Measurements from ENCODE around the gene VASH2.
"Not testable (repeated sequence)": the region's sequence is repeated elsewhere in the genome, so short reads cannot be mapped to it uniquely, and the experiment has no call there.

VASH2 gene

DNA sequence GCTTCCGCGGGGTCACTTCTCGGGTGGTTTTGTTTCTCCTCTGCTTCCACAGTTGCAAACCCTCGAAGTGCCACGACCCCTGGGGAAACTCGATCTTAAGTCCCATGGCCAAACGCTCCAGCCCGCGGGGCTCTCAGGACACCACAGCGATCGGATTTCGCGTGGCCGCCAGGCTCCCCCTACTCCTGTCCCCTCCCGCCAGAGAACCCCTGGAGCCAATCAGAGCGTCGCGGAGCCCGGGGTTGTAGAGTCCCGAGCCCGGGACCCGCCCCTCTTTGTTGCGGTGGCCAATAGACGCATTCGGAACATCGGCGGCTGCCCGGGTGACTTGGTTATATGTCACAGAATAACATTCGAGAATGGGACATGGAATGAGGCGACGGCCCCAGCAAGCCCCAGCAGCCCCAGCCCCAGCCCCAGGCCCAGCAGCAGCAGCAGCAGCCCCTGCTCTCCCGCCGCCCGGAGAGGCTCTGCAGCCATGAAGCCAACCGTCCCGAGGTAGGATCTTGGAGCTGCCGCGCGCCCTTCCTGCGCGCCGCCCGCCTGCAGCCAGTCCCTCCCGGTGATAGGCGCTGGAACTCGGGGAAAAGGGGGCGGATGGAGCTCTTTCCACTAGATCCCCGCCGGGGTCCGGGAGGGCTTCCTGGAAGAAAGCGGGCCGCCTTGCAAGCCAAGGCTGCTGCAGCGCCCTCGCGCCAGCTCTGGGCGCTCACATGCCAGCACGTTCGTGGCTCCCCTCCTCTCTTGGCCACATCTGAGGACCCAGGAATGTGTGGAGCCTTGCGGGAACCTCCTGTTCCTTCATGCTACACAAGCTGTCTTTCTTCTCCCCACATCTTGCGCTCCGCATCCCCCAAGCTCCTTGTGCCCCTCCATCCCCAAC lies at the start of gene VASH2:
Gene VASH2, plus strand, starts transcription at position 299 of the 883 bp plus-strand sequence. CDS start 1,002 bp downstream, outside the sequence.
- DNase-seq, result peak; percentile 88

DNA sequence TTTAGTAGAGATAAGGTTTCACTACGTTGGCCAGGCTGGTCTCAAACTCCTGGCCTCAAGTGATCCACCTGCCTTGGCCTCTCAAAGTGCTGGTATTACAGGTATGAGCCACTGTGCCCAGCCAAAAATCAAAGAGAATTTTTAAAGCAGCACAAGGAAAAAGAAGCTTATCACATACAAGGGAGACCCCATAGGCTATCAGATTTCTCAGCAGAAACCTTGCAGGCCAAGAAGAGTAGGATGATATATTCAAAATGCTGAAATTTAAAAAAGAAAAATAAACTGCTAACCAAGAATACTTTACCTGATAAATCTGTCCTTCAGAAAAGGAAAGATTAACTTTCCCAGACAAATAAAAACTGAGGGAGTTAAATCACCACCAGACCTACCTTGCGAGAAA lies 49.1 kb upstream of the VASH2 start:
- DNase-seq, result no peak

DNA sequence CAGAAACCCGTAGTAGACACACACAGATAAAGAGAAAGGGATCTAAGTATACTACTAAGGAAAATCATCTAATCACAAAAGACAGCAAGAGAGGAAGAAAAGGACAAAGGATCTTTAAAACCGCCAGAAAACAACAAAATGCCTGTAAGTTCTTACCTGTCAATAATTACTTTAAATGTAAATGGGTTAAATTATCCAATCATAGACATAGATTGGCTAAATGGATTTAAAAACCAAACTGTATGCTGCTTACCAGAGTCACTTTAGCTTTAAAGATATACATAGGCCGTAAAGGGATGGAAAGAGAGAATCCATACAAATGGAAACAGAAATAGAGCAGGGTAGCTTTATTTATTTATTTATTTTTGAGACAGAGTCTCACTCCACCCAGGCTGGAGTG lies 48.3 kb upstream of the VASH2 start:
- DNase-seq, result no peak

DNA sequence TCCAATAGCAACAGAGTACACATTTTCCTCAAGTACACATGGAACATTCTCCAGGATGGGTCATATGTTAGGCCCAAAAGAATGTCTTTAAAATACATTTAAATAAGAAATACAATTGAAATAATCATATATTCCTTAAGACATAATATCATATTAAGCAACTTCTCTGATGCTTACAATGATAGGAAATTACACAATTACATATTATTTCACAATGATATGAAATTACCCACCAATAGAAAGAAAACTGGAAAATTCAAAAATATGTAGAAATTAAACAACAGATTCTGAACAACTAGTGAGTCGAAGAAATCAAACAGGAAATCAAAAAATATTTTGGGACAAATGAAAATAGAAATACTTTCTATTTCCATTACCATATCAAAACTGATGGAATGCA lies 46.7 kb upstream of the VASH2 start:
- DNase-seq, result no peak

DNA sequence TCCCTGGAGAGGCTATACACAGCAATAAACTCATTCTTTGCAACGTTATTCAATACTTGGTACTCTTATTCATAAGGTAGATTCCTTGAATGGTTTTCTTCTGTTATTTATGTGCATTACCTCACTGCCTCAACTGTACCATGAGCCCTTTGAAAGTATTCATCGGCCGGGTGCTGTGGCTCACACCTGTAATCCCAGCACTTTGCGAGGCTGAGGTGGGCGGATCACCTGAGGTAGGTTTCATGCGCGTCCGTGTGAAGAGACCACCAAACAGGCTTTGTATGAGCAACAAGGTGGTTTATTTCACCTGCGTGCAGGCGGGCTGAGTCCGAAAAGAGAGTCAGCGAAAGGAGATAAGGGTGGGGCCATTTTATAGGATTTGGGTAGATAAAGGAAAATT lies 42.3 kb upstream of the VASH2 start:
- not testable (repeated sequence) for DNase-seq

DNA sequence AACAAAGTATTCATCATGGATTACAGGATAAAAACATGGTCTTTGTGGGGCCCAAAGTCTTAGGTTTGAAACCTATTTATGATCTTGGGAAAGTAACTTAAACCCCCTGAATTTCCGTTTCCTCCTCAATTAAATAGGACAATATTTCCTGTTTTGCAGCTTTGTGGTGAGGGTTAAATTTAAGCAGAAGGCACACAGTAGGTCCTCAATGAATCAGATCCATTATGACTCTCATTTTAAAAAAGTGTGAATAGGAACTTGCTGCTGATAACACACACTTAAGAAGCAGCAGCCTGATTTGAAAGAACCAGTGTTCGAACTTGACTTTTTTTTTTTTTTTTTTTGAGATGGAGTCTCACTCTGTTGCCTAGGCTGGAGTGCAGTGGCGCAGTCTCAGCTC lies 41.4 kb upstream of the VASH2 start:
- no peak for DNase-seq

DNA sequence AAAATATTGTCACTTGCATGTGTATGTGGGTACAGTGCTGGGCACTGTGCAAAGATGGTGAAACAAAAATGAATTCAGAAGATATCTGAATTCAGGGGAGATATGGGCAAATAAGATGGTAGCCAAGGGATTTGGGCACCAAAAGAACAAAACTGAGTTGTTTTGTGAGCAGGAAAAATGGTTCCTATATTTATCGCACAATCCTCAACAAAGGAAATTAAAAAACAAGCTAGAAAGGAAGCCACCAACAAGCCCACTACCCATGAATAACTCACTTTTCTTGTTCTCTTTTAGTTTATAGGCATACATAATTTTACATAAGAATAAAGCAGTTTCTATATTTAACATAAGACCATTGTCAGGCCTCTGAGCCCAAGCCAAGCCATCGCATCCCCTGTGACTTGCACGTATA lies 40.7 kb upstream of the VASH2 start:
- no peak for DNase-seq

DNA sequence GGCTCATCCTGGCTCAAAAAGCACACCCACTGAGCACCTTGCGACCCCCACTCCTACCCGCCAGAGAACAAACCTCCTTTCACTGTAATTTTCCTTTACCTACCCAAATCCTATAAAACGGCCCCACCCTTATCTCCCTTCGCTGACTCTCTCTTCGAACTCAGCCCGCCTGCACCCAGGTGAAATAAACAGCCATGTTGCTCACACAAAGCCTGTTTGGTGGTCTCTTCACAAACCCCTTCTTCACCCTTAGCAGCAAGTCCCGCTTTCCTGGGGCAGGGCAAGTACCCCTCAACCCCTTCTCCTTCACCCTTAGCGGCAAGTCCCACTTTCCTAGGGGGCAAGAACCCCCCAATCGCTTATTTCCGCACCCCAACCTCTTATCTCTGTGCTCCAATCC lies 40.1 kb upstream of the VASH2 start:
- not testable (repeated sequence) for DNase-seq

DNA sequence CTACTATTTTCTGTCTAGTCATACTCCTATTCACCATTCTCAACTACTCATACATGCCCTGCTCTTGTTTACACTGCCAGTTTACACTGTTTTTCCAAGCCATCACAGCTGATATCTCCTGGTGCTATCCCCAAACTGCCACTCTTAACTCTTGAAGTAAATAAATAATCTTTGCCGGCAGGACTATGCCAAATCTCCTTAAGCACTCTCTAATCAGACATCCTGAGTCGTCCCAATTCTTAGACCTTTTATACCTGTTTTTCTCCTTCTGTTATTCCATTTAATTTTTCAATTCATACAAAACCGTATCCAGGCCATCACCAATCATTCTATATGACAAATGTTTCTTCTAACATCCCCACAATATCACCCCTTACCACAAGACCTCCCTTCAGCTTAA lies 36.7 kb upstream of the VASH2 start:
- DNase-seq, result not testable (repeated sequence)

DNA sequence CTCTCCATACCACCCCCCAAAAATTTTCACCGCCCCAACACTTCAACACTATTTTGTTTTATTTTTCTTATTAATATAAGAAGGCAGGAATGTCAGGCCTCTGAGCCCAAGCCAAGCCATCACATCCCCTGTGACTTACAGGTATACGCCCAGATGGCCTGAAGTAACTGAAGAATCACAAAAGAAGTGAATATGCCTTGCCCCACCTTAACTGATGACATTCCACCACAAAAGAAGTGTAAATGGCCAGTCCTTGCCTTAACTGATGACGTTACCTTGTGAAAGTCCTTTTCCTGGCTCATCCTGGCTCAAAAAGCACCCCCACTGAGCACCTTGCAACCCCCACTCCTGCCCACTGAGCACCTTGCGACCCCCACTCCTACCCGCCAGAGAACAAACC lies 36.2 kb upstream of the VASH2 start:
- not testable (repeated sequence) for DNase-seq

DNA sequence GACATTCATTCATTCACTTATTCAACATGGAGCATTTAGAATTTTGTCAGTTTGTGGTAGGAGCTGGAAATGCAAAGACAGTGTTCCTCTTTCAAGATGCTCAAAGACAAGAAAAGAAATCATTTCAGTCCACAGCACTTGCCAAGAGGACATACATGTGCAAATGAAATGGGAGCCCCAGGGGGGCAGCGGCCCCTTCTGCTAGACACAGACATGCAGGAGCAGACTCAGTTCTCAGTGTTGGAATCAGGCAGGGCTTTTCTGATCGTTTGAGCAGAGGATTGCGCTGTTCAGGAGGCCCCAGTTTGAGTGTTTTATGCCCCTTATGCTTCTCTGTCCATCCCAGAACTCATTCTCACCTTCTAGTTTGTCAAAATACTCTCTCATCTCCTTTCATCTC lies 35.6 kb upstream of the VASH2 start:
- no peak for DNase-seq

DNA sequence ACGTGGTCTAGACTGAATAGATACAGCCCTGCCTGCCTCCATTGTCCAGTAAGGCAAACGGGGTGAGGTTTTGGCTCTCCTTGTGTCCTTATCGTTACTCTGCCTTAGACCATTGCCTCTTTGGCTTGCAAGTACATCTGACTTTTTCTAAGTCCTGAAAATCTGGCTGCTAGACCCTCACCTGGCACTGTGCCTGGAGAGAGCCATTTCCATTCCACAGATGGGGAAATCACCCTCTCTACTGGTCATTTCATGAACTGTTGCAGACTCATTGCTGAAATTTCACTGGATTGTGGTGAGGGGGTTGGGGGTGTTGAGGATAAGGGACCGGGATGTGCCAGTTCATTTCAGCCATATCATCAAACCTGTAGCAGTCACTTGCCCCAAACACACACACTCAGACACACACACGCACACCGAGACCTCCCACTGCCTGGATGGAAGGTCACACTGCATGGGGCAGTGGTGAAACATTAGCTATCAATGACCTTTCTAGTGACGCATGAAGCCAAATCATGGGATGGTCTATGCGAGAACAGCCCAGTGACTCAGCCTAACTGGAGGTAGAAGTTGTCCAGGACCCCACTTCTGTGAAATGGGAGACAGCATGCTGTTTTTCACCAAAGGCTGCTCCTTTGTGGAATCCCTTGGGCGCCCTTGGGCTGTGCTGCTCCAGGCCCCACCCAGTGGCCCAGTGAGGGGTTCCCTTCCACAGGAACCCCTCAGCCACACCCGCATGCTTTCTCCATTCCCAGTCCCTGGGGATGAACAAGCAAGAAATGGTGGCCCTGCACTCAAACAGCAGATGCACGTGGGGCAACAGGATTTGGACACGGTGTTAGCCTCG lies 34.9 kb upstream of the VASH2 start:
- peak; percentile 78 for DNase-seq

DNA sequence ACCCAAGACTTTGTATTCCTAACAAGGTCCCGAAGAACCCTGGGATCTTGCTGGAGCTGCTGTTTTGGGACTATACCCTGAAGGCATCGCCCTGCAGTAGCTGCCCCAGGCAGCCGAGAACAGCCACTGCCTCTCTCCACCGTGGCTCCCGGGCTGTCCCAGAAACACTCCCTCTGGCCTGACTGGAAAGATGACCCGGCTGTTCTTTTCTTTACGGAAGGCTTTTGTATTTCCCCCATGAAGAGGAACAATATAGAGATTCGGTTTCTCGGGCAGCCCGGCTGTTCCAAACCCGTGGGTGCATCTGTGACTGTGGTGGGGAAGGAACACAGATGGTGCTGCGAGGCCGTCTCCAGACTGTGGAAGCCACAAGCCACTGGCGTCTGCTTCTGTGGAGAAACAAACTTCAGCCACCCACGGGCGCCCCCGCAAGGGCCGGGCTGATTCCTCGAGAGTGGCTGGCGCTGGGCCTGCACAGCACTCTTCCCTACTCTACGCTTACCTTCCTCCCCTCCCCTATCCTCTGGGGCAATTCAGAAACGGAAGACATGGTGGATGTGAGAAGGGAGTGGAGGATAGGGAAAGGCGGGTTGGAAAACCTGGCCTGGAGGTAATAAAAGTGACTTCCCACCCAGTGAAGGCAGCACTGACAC lies 33.7 kb upstream of the VASH2 start:
- DNase-seq, result no peak

DNA sequence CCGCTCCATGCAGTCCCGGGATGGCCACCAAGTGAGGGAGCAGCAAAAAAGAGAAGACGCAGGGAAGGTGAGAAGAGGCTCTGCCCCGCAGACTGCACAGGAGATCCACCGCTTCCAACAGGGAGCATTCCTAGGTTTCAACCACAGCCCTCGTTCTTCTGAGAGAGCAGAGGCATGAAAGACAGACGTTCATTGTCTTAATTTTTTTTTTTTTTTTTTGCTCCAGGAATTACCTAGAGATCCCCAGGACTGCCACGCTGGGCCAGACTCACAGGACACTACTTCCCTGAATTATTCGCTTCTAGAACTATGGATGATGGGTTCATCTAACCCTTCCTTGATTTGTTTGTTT lies 33.2 kb upstream of the VASH2 start:
- no peak for DNase-seq

DNA sequence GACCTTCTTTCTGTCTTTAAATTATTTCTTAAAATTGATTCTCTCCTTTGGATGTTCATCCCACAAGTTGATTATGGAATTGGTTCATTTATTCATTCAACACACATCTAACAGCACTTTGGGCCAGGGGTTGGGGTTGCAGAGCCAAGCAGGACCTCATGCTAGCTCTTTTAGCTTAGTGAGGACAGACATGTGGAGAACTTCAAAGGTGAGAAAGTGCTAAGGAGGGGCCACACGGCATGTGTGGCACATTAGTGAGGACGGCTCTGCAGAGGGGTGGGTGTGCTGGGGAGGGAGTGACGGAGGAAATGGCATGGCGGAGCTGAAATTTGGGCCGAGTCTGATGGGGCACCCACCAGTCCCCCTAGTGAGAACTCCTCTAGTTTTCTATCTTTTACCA lies 32.5 kb upstream of the VASH2 start:
- DNase-seq, result no peak

DNA sequence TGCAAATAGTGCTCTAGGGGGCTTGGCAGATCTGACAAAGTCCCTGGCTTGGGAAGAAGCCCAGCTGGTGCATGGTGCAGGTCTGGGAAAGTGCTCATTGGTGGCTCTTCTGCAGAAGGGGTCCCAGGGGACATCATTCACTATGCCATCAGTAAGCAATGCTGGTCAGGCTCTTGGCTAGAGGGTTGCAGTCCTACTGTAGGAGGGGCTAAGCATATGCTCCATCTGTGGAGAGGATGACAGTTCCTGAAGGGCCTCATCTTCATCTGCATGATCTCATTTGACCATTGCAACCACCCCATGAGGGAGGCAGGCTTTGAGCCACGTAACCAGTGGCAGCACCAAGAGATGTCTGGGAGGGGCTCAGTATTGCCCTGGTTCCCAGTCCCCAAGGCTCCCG lies 31.5 kb upstream of the VASH2 start:
- peak; percentile 32 for DNase-seq

DNA sequence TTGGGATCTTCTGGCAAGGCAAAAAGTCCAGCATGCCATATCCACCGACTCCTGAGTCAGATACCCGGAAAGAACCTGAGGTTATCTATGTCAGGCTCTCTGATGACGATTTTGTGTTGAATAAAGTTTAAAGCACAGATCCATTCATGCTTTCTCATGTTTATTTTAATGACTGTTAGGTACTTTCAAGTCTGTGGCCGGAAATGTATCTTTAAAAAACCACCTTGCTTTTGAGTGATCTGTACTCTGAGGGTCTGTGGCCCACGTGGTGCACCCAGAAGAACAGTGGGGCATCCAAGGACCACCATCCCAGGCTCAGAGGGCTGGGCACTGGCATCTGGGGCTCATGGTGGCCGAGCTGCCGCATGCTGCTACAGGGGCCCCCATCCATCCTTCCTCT lies 30.1 kb upstream of the VASH2 start:
- no peak for DNase-seq

DNA sequence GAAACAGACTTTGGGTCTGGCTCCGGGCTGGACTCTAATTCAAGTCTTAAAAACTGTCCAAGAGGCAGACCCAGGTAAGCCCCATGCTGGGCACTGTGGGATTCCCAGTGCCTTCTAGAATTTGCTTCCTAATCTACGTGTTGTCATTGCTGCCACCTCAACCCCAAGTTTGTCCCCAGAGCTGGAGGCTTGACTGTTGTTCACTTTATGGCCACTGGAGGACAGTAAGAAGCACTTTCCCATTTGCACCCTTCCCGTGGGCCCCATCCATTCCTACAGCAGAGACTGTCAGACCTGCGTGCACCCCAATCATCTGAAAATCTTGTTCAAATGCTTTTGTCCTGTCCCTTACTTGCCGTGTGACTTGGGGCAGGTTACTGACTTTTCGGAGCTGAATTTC lies 29.4 kb upstream of the VASH2 start:
- no peak for DNase-seq

DNA sequence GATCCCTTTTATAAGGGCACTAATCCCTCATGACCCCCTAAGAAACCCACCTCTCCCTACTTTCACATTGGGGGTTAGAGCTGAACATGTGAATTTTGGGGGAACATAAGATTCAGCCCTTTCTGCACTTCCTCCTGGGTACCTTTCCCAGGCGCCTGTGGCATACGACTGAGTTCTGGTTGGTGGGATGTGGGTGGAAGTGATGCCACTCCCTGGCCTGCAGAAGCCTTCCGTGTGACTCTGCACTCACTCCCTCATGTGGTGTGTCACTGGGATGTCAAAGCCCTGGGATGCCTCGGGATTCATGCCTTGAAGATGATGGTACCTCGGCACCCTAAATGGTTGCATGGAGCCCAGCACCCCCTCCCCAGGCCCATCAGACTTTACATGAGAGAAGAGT lies 28.3 kb upstream of the VASH2 start:
- no peak for DNase-seq

DNA sequence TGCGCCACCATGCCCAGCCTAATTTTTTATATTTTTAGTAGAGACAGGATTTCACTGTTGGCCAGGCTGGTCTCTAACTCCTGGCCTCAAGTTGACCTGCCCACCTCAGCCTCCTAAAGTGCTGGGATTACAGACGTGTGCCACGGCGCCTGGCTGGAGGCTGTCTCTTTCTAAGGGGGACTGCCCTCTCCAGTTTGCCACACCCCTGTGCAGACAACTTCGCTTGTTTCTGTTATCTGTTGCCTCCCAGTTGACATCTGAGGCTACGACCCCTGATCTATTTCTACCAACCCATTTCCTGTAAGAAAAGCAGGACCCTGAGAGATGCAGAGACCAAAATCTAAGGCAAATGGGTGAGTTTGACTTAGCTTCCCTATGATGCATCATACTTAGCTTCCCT lies 24.0 kb upstream of the VASH2 start:
- DNase-seq, result no peak

DNA sequence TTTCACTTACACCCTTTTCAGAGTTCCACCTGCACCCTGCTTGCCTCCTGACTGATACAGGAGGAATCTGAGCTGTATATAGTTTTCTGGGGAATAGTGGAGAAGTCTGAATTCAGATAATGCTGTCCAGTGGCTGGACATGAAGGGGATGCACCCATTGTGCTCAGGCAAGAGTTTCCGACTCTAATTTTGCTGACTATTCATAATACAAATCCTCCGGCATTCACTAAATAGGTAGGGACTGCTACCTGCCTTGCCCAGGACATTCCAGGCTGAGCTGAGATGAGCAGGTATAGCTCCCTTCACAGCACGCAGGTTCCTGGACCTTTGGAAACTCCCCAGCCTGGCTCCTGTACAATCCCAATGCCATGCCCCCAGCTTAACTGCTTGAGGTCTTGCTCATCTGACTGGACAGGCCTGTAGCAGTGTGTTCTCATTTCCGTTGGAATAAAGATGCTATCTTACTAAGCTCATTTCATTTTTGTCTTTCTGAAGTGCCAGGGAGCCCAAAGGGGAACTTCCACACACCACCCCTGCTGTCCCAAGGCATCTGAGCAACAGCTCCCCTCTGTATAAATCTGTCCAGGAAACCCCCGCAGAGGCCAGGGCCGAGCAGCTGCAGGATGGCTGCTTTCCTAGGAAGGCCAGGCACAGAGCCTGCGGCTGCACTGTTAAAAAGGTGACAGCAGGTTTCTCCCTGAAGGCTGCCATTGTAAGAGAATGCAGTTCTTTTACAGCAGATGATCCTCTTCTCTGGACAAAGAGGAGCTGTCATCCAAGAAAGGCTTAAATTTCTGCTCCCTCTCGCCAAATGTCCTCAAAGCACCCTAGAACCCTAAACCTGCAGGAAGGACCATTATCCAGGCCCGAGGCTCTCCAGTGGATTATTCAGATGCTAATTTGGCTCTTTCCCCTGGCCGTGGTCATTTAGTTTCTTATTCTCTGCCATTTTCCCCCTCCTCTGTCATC lies 21.7 kb upstream of the VASH2 start:
- no peak for DNase-seq

DNA sequence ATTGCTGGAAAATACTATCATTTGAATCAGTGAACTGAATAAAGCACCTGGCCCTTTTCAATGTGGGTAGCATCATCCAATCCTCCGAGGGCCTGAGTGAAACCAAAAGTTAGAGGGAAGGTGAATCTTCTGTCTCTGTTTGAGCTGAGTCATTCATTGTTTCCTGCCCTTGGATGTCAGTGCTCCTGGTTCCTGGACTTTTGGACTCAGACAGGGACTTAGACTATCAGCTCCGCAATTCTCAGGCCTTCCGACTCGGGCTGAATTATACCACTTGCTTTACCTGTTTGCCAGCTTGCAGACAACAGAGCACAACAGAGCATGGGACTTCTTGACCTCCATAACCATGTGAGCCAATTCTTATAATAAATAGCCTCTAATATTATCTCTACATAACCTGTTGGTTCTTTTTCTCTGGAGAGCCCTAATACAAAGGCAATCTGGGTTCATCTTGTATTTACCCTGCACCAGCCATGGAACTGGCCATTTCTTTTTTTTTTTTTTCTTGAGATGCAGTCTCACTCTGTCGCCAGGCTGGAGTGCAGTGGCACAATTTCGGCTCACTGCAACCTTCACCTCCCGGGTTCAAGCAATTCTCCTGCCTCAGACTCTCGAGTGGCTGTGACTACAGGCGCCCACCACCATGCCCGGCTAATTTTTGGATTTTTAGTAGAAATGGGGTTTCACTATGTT lies 19.2 kb upstream of the VASH2 start:
- no peak for DNase-seq

Data from NCI-H1092 (cell line).